ENCODE measurements around the gene DENND2A. TPM values are rescaled to one million over a fixed set of nuclear protein-coding genes. Genes with fewer than 3 reads are reported as not detected.
"Not testable (repeated sequence)": the region's sequence is repeated elsewhere in the genome, so short reads cannot be mapped to it uniquely, and the experiment has no call there.

DENND2A gene
- polyA plus RNA-seq, 4 donors = 3.0 to 7.0 (median 5.7) TPM; not detected in 1

- H3K27ac ChIP-seq (ENCODE audit: low read depth in 1 of 3, low read length in 2 of 3) = peak overlapping the region in 2 of 3 donors; percentile 77 to 88
- WGBS, 3 donors = 66 to 82% (median 79%) methylated on average over 6 of the region's 6 CpGs
- DNase-seq (no peak), FAIRE-seq (no peak)
- H3K4me1 ChIP-seq (ENCODE audit: control insufficient read depth in 3 of 3, insufficient read depth in 2 of 3, low read depth in 1 of 3, low read length in 2 of 3) = peaks cover 0 to 3% (median 0%) of the 10 kb centered on the region in 3 donors
- H3K4me3 ChIP-seq (ENCODE audit: low read depth in 1 of 3, low read length in 3 of 3) = no peak overlapping the region
- no peaks in the 10 kb centered on the region for H3K9me3 ChIP-seq (ENCODE audit: control insufficient read depth in 2 of 2, insufficient read depth in 1 of 2, low read depth in 1 of 2, low read length in 1 of 2)
- H3K27me3 ChIP-seq (ENCODE audit: control insufficient read depth in 3 of 3, insufficient read depth in 3 of 3, low read length in 3 of 3) = peaks cover 0 to 49% (median 16%) of the 10 kb centered on the region in 3 donors
- H3K36me3 ChIP-seq (ENCODE audit: control insufficient read depth in 3 of 3, insufficient read depth in 2 of 3, low read depth in 1 of 3, low read length in 3 of 3) = peaks cover 0 to 3% (median 0%) of the 10 kb centered on the region in 3 donors
These were observed 2.3 kb downstream of the DENND2A start for GRCh38 chr7:140638173-140638791.

GRCh38 chr7:140637400-140637799 lies 3.2 kb downstream of the DENND2A start:
- Histone ChIP-seq H3K27me3 (ENCODE audit: control insufficient read depth in 3 of 3, insufficient read depth in 3 of 3, low read length in 3 of 3) (peaks cover 0 to 43% (median 16%) of the 10 kb centered on the region in 3 donors), H3K4me3 (ENCODE audit: low read depth in 1 of 3, low read length in 3 of 3) (no peak overlapping the region), H3K9me3 (ENCODE audit: control insufficient read depth in 2 of 2, insufficient read depth in 1 of 2, low read depth in 1 of 2, low read length in 1 of 2) (no peaks in the 10 kb centered on the region), H3K36me3 (ENCODE audit: control insufficient read depth in 3 of 3, insufficient read depth in 2 of 3, low read depth in 1 of 3, low read length in 3 of 3) (peaks cover 0 to 3% (median 0%) of the 10 kb centered on the region in 3 donors), H3K4me1 (ENCODE audit: control insufficient read depth in 3 of 3, insufficient read depth in 2 of 3, low read depth in 1 of 3, low read length in 2 of 3) (peaks cover 0 to 3% (median 0%) of the 10 kb centered on the region in 3 donors), H3K27ac (ENCODE audit: low read depth in 1 of 3, low read length in 2 of 3) (peak overlapping the region in 2 of 3 donors; percentile 64 to 88)
- DNase-seq (no peak), FAIRE-seq (no peak)
- WGBS, 3 donors = 63 to 70% (median 65%) methylated on average over 3 of the region's 3 CpGs

DNA sequence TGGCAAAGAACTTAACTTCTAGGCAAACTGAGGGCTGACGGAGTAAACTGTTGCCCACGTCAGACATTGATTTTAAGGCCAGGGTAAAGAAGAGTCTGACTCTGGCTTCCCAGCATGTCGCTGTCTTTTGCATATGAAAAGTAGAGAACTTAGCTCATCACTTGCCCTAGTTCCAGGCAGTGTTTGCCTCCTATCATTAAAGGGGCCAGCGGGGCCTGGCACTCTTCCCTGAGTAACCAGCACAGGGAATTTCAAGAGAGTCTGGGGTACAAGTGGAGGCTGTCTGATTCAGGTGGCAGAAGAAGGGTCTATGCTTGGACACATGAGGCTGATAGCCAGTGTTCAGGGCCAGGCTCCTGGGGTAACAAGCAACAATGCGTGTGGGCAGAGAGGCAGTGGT lies 4.8 kb downstream of the DENND2A start:
- Histone ChIP-seq H3K9me3 (ENCODE audit: control insufficient read depth in 2 of 2, insufficient read depth in 1 of 2, low read depth in 1 of 2, low read length in 1 of 2) (no peaks in the 10 kb centered on the region), H3K27ac (ENCODE audit: low read depth in 1 of 3, low read length in 2 of 3) (no peak overlapping the region), H3K4me1 (ENCODE audit: control insufficient read depth in 3 of 3, insufficient read depth in 2 of 3, low read depth in 1 of 3, low read length in 2 of 3) (peaks cover 0 to 3% (median 0%) of the 10 kb centered on the region in 3 donors), H3K27me3 (ENCODE audit: control insufficient read depth in 3 of 3, insufficient read depth in 3 of 3, low read length in 3 of 3) (peaks cover 0 to 29% (median 13%) of the 10 kb centered on the region in 3 donors), H3K4me3 (ENCODE audit: low read depth in 1 of 3, low read length in 3 of 3) (no peak overlapping the region), H3K36me3 (ENCODE audit: control insufficient read depth in 3 of 3, insufficient read depth in 2 of 3, low read depth in 1 of 3, low read length in 3 of 3) (peaks cover 0 to 3% (median 0%) of the 10 kb centered on the region in 3 donors)
- 75 to 92% (median 89%) methylated on average over 5 of the region's 5 CpGs for WGBS, 3 donors
- FAIRE-seq (no peak), DNase-seq (no peak)

GRCh38 chr7:140635345-140635744 lies 5.3 kb downstream of the DENND2A start:
- Histone ChIP-seq H3K27me3 (ENCODE audit: control insufficient read depth in 3 of 3, insufficient read depth in 3 of 3, low read length in 3 of 3) (peaks cover 0 to 27% (median 13%) of the 10 kb centered on the region in 3 donors), H3K4me3 (ENCODE audit: low read depth in 1 of 3, low read length in 3 of 3) (no peak overlapping the region), H3K27ac (ENCODE audit: low read depth in 1 of 3, low read length in 2 of 3) (peak overlapping the region in 1 of 3 donors; percentile 11), H3K9me3 (ENCODE audit: control insufficient read depth in 2 of 2, insufficient read depth in 1 of 2, low read depth in 1 of 2, low read length in 1 of 2) (no peaks in the 10 kb centered on the region), H3K36me3 (ENCODE audit: control insufficient read depth in 3 of 3, insufficient read depth in 2 of 3, low read depth in 1 of 3, low read length in 3 of 3) (peaks cover 0 to 3% (median 0%) of the 10 kb centered on the region in 3 donors), H3K4me1 (ENCODE audit: control insufficient read depth in 3 of 3, insufficient read depth in 2 of 3, low read depth in 1 of 3, low read length in 2 of 3) (peaks cover 0 to 3% (median 0%) of the 10 kb centered on the region in 3 donors)
- FAIRE-seq (no peak), DNase-seq (no peak)
- 41 to 71% (median 66%) methylated on average over 5 of the region's 5 CpGs for WGBS, 3 donors

DNA sequence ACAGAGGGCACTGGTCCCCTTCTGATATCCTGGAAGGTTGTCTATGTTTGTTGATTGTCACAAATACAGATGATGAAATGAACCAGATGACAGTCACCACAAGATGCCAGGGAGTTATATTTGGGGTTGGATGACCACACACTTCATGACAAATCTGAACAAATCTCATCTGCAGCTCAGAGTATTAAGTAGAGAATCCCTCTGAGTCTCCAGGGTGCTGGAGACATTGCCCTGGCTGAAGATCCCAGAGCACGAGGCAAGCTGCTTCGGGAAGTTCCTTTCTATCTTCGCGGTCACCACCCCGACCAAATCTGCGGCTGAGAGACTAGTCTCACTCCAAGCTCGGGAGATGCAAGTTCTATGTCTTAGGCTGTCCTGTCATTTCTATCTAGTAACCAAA lies 9.0 kb downstream of the DENND2A start:
- peaks cover 0 to 2% (median 0%) of the 10 kb centered on the region in 3 donors for H3K27me3 ChIP-seq (ENCODE audit: control insufficient read depth in 3 of 3, insufficient read depth in 3 of 3, low read length in 3 of 3)
- WGBS, 3 donors = 64 to 86% (median 81%) methylated on average over 7 of the region's 7 CpGs
- peak overlapping the region in 1 of 3 donors; percentile 39 for H3K27ac ChIP-seq (ENCODE audit: low read depth in 1 of 3, low read length in 2 of 3)
- no peaks in the 10 kb centered on the region for H3K9me3 ChIP-seq (ENCODE audit: control insufficient read depth in 2 of 2, insufficient read depth in 1 of 2, low read depth in 1 of 2, low read length in 1 of 2)
- DNase-seq (no peak), FAIRE-seq (no peak)
- no peak overlapping the region for H3K4me3 ChIP-seq (ENCODE audit: low read depth in 1 of 3, low read length in 3 of 3)
- peaks cover 0 to under 1% (median 0%) of the 10 kb centered on the region in 3 donors for H3K4me1 ChIP-seq (ENCODE audit: control insufficient read depth in 3 of 3, insufficient read depth in 2 of 3, low read depth in 1 of 3, low read length in 2 of 3)
- peaks cover 0 to 6% (median 0%) of the 10 kb centered on the region in 3 donors for H3K36me3 ChIP-seq (ENCODE audit: control insufficient read depth in 3 of 3, insufficient read depth in 2 of 3, low read depth in 1 of 3, low read length in 3 of 3)

GRCh38 chr7:140631021-140631420 lies 9.6 kb downstream of the DENND2A start:
- Histone ChIP-seq H3K27ac (ENCODE audit: low read depth in 1 of 3, low read length in 2 of 3) (peak overlapping the region in 1 of 3 donors; percentile 31), H3K9me3 (ENCODE audit: control insufficient read depth in 2 of 2, insufficient read depth in 1 of 2, low read depth in 1 of 2, low read length in 1 of 2) (no peaks in the 10 kb centered on the region), H3K4me3 (ENCODE audit: low read depth in 1 of 3, low read length in 3 of 3) (no peak overlapping the region), H3K36me3 (ENCODE audit: control insufficient read depth in 3 of 3, insufficient read depth in 2 of 3, low read depth in 1 of 3, low read length in 3 of 3) (peaks cover 0 to 6% (median 0%) of the 10 kb centered on the region in 3 donors), H3K4me1 (ENCODE audit: control insufficient read depth in 3 of 3, insufficient read depth in 2 of 3, low read depth in 1 of 3, low read length in 2 of 3) (peaks cover 0 to 6% (median 0%) of the 10 kb centered on the region in 3 donors), H3K27me3 (ENCODE audit: control insufficient read depth in 3 of 3, insufficient read depth in 3 of 3, low read length in 3 of 3) (no peaks in the 10 kb centered on the region)
- FAIRE-seq (no peak), DNase-seq (no peak)
- WGBS, 3 donors = 56 to 65% (median 59%) methylated on average over 6 of the region's 6 CpGs

DNA sequence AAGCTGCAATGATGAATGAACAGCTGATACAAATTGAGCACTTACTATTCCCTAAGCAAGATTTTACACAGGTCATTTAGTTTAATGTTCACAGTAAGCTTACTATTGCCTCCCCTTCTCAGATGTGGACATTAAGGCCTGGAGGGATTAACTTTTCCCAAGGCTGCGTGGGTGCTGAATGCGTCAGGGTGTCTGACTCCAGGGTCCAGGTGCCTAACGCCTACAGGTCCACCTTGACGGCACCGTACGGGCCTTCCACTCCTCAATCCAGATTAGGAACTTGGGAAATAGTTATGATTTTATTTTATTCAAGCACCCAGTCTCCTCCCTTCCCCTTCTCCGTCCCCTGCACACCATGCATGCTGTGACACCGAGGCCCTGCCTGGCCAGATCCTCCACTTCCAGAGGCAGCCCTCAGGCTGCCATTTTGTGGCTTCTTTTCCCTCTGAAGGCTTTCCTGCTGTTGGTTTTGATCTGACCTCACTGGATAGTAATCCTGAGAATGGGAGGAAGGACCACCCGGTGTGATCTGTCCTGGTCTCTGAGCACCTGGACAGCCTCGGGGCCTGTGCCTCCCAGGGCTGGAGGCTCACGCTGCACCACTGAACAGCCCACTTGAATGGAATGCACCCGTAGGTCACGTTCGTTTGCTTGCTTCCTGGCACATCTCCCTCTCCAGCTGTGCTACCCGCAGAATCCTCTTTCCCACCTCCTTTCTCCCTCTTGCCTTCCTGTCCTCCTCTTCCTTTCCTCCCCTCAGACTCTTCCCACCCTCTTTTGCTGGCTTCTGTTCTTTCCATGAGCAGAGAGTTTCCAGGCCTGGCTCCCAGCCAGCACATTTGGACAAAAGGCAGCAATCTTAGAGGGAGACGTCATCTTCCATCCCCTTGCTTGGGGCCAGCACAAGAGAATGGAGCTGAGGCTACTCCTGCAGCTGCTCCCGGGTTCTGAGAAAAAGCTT lies 14.4 kb downstream of the DENND2A start:
- no peaks in the 10 kb centered on the region for H3K9me3 ChIP-seq (ENCODE audit: control insufficient read depth in 2 of 2, insufficient read depth in 1 of 2, low read depth in 1 of 2, low read length in 1 of 2)
- FAIRE-seq (no peak), DNase-seq (peak in 1 of 2 donors; percentile 64)
- no peaks in the 10 kb centered on the region for H3K27me3 ChIP-seq (ENCODE audit: control insufficient read depth in 3 of 3, insufficient read depth in 3 of 3, low read length in 3 of 3)
- H3K4me3 ChIP-seq (ENCODE audit: low read depth in 1 of 3, low read length in 3 of 3) = no peak overlapping the region
- H3K36me3 ChIP-seq (ENCODE audit: control insufficient read depth in 3 of 3, insufficient read depth in 2 of 3, low read depth in 1 of 3, low read length in 3 of 3) = peaks cover 0 to 7% (median 0%) of the 10 kb centered on the region in 3 donors
- WGBS, 3 donors = 67 to 78% (median 75%) methylated on average over 17 of the region's 17 CpGs
- peak overlapping the region in 2 of 3 donors; percentile 73 to 78 for H3K27ac ChIP-seq (ENCODE audit: low read depth in 1 of 3, low read length in 2 of 3)
- H3K4me1 ChIP-seq (ENCODE audit: control insufficient read depth in 3 of 3, insufficient read depth in 2 of 3, low read depth in 1 of 3, low read length in 2 of 3) = peaks cover 0 to 8% (median 0%) of the 10 kb centered on the region in 3 donors

- not testable (repeated sequence) for H3K4me3 ChIP-seq (ENCODE audit: low read depth in 1 of 3, low read length in 3 of 3); H3K9me3 ChIP-seq (ENCODE audit: control insufficient read depth in 2 of 2, insufficient read depth in 1 of 2, low read depth in 1 of 2, low read length in 1 of 2); H3K27me3 ChIP-seq (ENCODE audit: control insufficient read depth in 3 of 3, insufficient read depth in 3 of 3, low read length in 3 of 3); H3K4me1 ChIP-seq (ENCODE audit: control insufficient read depth in 3 of 3, insufficient read depth in 2 of 3, low read depth in 1 of 3, low read length in 2 of 3); H3K27ac ChIP-seq (ENCODE audit: low read depth in 1 of 3, low read length in 2 of 3); FAIRE-seq; H3K36me3 ChIP-seq (ENCODE audit: control insufficient read depth in 3 of 3, insufficient read depth in 2 of 3, low read depth in 1 of 3, low read length in 3 of 3); DNase-seq
- WGBS, 3 donors = 91 to 92% (median 92%) methylated on average over 10 of the region's 10 CpGs
These were observed 15.4 kb downstream of the DENND2A start for GRCh38 chr7:140625192-140625558.
